ENCODE data around the gene SPRED3. TPM values are rescaled to one million over a fixed set of nuclear protein-coding genes. Genes with fewer than 3 reads are reported as not detected.

The SPRED3 gene
- total and polyA plus RNA-seq, 2 of the 8 experiments (the other 6 are each of a cell fraction or from before 2014, with no cell fraction given): 8.1 to 10.3 TPM

DNA sequence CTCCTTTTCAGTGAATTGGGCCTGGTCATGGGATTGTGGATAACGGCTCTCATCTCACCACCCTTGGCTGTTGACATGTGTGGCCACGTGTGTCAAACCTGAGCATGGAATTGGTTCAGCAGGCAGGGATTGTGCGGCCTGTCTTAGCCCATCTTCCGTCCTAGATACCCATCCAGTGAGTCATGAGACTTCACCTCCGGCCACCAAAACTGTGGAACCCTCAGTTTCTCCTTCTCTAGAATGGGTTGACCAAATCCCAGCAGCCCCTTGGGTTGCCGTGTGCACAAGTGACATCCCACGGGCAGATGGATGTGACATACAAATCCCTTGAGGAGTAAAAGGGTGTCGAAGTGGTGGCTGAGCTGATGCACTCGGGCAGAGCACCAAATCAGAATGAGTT, 7.4 kb upstream of the SPRED3 start:
- H4K20me1 ChIP-seq (replicated peaks in 1 of 2; ENCODE audit: control insufficient read depth in 1 of 2, insufficient read depth in 2 of 2, low read length in 2 of 2): peaks cover 3 to 18% of the 10 kb centered on the region in 2 experiments
- H3K27ac ChIP-seq (ENCODE audit: low read depth, low read length): no peak overlapping the region
- no peak overlapping the region for H3K56ac ChIP-seq (replicated peaks; ENCODE audit: insufficient read length, low read depth, low read length)
- H3K27me3 ChIP-seq (replicated peaks in 1 of 4; ENCODE audit: control insufficient read depth in 3 of 4, extremely low read depth in 1 of 4, insufficient read depth in 3 of 4, low read length in 3 of 4): no peaks in the 10 kb centered on the region
- no peak overlapping the region for H4K5ac ChIP-seq (ENCODE audit: insufficient read length, low read depth, low read length)
- no peak overlapping the region for H3K4ac ChIP-seq (replicated peaks; ENCODE audit: insufficient read length, low read depth, low read length)
- H3K23ac ChIP-seq (ENCODE audit: insufficient read length): no peak overlapping the region
- DNase-seq (ENCODE audit: low read depth in 1 of 2, low spot score in 2 of 2) (no peak), FAIRE-seq (no peak)
- peaks cover 5% of the 10 kb centered on the region for H3K79me1 ChIP-seq (ENCODE audit: low read depth, low read length)
- H3K23me2 ChIP-seq (ENCODE audit: low read depth, low read length): no peaks in the 10 kb centered on the region
- H3K9ac ChIP-seq (replicated peaks in 1 of 4; ENCODE audit: extremely low read depth in 1 of 4, low read depth in 3 of 4, low read length in 3 of 4): no peak overlapping the region
- H4K91ac ChIP-seq (replicated peaks; ENCODE audit: insufficient read length, low read length): no peak overlapping the region
- TF ChIP-seq GTF2F1 (IDR thresholded peaks at IDR 0.05; ENCODE audit: borderline replicate concordance, low read depth, low read length) (no peak), GABPA (IDR thresholded peaks at IDR 0.05; ENCODE audit: borderline replicate concordance, insufficient read depth, low read length) (no peak), TBP (IDR thresholded peaks at IDR 0.05; ENCODE audit: low read depth, low read length) (no peak), FOSL1 (IDR thresholded peaks at IDR 0.05; ENCODE audit: insufficient read depth, low read depth, low read length) (no peak), JUN (IDR thresholded peaks at IDR 0.05; ENCODE audit: low read depth, low read length) (no peak), KDM4A (IDR thresholded peaks at IDR 0.05; ENCODE audit: low read depth, low read length, severe bottlenecking) (no peak), KDM1A (IDR thresholded peaks at IDR 0.05; ENCODE audit: borderline replicate concordance, low read length) (no peak), RFX5 (IDR thresholded peaks at IDR 0.05; ENCODE audit: borderline replicate concordance, low read depth, low read length) (no peak), TAF7 (optimal IDR thresholded peaks at IDR 0.05; ENCODE audit: borderline replicate concordance, low read depth, low read length) (no peak), RNF2 (IDR thresholded peaks at IDR 0.05; ENCODE audit: borderline replicate concordance, low read depth, low read length, missing control alignments, poor library complexity, severe bottlenecking) (no peak)
- TF ChIP-seq, protein P1, sequence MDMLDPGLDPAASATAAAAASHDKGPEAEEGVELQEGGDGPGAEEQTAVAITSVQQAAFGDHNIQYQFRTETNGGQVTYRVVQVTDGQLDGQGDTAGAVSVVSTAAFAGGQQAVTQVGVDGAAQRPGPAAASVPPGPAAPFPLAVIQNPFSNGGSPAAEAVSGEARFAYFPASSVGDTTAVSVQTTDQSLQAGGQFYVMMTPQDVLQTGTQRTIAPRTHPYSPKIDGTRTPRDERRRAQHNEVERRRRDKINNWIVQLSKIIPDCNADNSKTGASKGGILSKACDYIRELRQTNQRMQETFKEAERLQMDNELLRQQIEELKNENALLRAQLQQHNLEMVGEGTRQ (IDR thresholded peaks at IDR 0.05; ENCODE audit: low read length): no peak
- 89% methylated on average over 9 of the region's 9 CpGs; no CpG with 5 or more reads in 1 of the 2 experiments for whole genome bisulfite sequencing, 2 experiments (ENCODE audit: extremely low coverage in 1 of 2, insufficient coverage in 1 of 2, insufficient read length in 1 of 2, insufficient replicate concordance in 2 of 2, low coverage in 1 of 2, low lambda C conversion rate in 2 of 2, missing lambda C conversion rate in 1 of 2)
- no peak overlapping the region for H2AFZ ChIP-seq (ENCODE audit: low read length)
- no peak overlapping the region for H3K4me2 ChIP-seq (ENCODE audit: insufficient read depth in 1 of 2, low read depth in 2 of 2, low read length in 2 of 2)
- no peaks in the 10 kb centered on the region for H3K9me3 ChIP-seq (ENCODE audit: insufficient read depth in 2 of 2, low read depth in 1 of 2, low read length in 1 of 2)
- ChIA-PET CTCF (ENCODE audit: partially characterized antibody) (interaction anchor here (1.9 kb wide), 1 partner anchor 147 kb away, joined by 5 read pairs; no protein-coding TSS in a partner anchor), POLR2A (ENCODE audit: partially characterized antibody) (interaction anchor here (1.2 to 1.6 kb wide), 2 partner anchors 13 to 171 kb away, joined by 3 to 5 read pairs; no protein-coding TSS in a partner anchor)
- H3K14ac ChIP-seq (ENCODE audit: insufficient read length): no peak overlapping the region
- H2BK5ac ChIP-seq (ENCODE audit: low read depth, low read length): no peak overlapping the region
- no peak overlapping the region for H4K8ac ChIP-seq (ENCODE audit: extremely low read depth, insufficient read depth, low read length)
- no peak overlapping the region for H2BK12ac ChIP-seq (ENCODE audit: low read depth, low read length)
- H3K18ac ChIP-seq (ENCODE audit: extremely low read depth, low read length): no peak overlapping the region
- no peak overlapping the region for H2BK120ac ChIP-seq (replicated peaks; ENCODE audit: low read depth, low read length)
- no peak overlapping the region for H2BK15ac ChIP-seq (ENCODE audit: low read length)
- no peak overlapping the region for H3K4me3 ChIP-seq (ENCODE audit: extremely low read depth in 1 of 4, insufficient read depth in 2 of 4, low read depth in 3 of 4, low read length in 4 of 4)
- peaks cover 0 to 10% of the 10 kb centered on the region in 2 experiments; a peak in 1 of 4 replicates for H3K79me2 ChIP-seq (ENCODE audit: control insufficient read depth in 1 of 2, insufficient read depth in 2 of 2, low read length in 2 of 2)
- H3K4me1 ChIP-seq (replicated peaks in 1 of 4; ENCODE audit: control insufficient read depth in 3 of 4, insufficient read depth in 4 of 4, low read length in 3 of 4): peaks cover 0 to 10% (median under 1%) of the 10 kb centered on the region in 4 experiments; a peak in 3 of 7 replicates
- peaks cover 14 to 25% (median 21%) of the 10 kb centered on the region in 4 experiments; a peak in 7 of 8 replicates for H3K36me3 ChIP-seq (ENCODE audit: control insufficient read depth in 2 of 4, insufficient read depth in 4 of 4, low read length in 3 of 4)
- no peak overlapping the region for H2AK5ac ChIP-seq (ENCODE audit: low read depth, low read length)
- H2BK20ac ChIP-seq (ENCODE audit: low read length): no peak overlapping the region
